Measurements from ENCODE around the gene ZNF438.
"Not testable (repeated sequence)": the region's sequence is repeated elsewhere in the genome, so short reads cannot be mapped to it uniquely, and the experiment has no call there.

ZNF438 gene

GRCh38 chr10:30803892-30804322 is 227.8 kb downstream of the ZNF438 start:
- in situ Hi-C loops (cut with HindIII; ENCODE audit: low sequenced_read_pairs), result no loop called here
- TF ChIP-seq CTCF (IDR thresholded peaks at IDR 0.05; ENCODE audit: low read depth, low read length, missing control alignments), result no peak
- no peak overlapping the region for H3K4me3 ChIP-seq (ENCODE audit: low read depth, low read length)
- peak; percentile 65 for DNase-seq (ENCODE audit: low read depth)

DNA sequence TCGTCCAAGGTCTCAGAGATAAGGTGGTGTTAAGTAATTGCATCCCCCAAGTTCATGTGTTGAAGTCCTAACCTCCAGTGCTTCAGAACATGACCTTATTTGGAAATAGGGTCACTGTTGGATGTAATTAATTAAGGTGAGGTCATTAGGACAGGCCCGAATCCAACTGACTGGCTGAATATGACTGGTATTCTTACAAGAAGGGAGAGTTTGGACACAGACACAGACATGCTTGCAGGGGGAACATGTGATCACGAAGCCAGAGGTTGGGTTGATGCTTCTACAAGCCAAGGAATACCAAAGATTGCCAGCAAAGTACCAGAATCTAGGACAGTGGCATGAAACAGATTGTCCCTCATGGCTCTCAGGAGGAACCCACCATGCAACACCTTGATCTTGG is 228.6 kb downstream of the ZNF438 start:
- TF ChIP-seq CTCF (IDR thresholded peaks at IDR 0.05; ENCODE audit: low read depth, low read length, missing control alignments), result no peak
- H3K4me3 ChIP-seq (ENCODE audit: low read depth, low read length), result no peak overlapping the region
- in situ Hi-C loops (cut with HindIII; ENCODE audit: low sequenced_read_pairs), result no loop called here
- no peak for DNase-seq (ENCODE audit: low read depth)

- TF ChIP-seq CTCF (IDR thresholded peaks at IDR 0.05; ENCODE audit: low read depth, low read length, missing control alignments), result no peak
- H3K4me3 ChIP-seq (ENCODE audit: low read depth, low read length), result no peak overlapping the region
- no peak for DNase-seq (ENCODE audit: low read depth)
- in situ Hi-C loops (cut with HindIII; ENCODE audit: low sequenced_read_pairs), result no loop called here
Observed at GRCh38 chr10:30800368-30800767, 231.3 kb downstream of the ZNF438 start.

DNA sequence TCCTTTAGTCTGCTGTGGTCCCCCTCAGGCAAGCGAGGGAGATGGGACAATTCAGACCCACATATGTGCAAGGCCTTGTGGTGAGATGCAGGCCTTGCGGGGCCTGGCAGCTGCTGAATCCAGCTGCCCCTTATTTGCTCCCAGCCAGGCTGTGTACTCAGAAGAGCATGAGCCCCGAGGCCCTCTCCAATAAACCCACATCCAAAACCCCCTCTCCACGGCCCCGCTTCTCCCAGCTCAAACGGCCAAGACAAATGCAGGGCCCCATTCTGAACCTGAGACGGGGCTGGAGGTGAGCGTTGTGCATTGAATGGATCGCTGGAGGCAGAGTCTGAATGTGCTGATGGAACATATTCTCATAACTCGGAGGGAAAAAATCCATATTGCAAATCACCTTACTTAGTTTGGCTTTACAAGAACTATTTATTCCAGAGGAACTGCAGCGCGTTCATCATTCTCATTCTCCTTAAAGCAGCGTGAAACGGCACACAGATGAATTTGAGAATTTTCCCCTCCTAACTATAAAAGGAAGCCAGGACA is 232.9 kb downstream of the ZNF438 start:
- DNase-seq (ENCODE audit: low read depth), result no peak
- in situ Hi-C loops (cut with HindIII; ENCODE audit: low sequenced_read_pairs), result no loop called here
- TF ChIP-seq CTCF (IDR thresholded peaks at IDR 0.05; ENCODE audit: low read depth, low read length, missing control alignments), result no peak
- H3K4me3 ChIP-seq (ENCODE audit: low read depth, low read length), result no peak overlapping the region

- H3K4me3 ChIP-seq (ENCODE audit: low read depth, low read length); in situ Hi-C loops (cut with HindIII; ENCODE audit: low sequenced_read_pairs); DNase-seq (ENCODE audit: low read depth): not testable (repeated sequence)
Observed at GRCh38 chr10:30795024-30795423, 236.6 kb downstream of the ZNF438 start.

Measured in astrocyte of the cerebellum (primary cell).